Measurements from ENCODE around the gene SUV39H1.

The SUV39H1 gene

DNA sequence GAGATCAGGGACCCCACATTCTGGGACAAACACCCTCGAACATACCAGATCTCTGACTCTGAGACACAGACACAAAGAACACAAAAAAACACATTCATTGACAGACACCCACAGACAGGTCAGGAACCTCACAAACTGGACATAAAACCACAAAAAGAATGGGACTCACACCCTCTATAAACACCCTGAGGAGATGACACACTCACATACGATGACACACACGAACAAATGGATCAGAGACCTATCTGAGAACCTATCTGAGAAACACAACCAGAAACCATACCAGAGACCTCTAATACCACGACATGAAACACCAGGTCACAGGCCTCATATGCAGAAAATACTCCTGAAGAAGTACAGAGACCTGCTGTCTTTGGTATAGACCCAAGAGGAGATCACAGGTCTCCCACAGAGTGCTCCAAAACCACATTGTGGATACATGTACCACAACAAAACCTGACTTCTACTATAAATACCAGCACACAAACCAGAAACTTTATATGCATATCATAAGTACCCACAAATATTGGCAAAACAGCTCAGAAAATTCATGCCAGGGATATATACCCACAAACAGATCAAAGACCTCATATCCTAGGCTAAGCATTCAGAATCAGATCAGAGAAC, 19.5 kb downstream of the SUV39H1 start:
- DNase-seq = no peak

DNA sequence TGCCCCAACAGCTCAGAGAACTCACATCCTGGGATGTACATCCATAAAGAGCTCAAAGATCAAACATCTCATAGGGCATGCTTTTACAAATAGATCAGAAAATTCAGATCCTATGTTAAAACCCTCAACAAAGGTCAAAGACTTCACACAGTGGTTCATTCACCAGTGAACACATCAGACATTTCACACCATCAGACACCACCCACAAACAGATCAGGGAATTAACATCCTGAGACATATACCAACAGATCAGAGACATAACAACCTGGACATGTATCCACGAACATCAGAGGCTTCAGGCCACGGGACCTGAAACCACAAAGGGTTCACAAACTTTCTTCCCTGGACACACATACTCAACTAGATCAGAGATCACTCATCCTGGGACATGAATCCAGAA, 23.4 kb downstream of the SUV39H1 start:
- DNase-seq = no peak

DNA sequence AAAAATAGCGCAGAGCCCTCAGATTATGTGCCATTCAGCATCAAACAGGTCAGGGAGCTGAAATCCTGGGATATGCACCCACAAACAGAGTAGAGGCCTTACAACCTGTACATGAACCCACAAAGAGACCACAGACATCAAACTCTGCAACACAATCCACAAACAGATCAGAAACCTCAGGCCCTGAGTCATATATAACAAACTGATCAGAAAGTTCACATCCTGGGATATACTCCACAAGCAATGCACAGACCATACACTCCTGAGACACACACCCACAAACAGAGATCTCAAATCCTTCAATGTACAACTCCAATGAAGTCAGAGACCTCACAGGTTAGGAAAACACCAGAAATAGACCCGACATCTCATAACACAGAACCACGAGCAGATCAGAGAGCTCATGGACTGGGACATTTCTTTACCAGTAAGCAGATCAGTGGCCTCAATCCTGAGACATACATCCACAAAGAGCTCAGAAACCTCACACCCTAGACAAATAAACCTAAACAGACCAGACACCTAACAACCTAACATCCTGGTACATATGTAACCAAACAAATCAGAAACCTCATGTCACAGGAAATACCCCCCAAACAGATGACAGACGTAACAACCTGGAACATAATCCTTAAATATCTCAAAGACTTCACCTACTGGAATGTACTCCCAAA, 24.2 kb downstream of the SUV39H1 start:
- no peak for DNase-seq

DNA sequence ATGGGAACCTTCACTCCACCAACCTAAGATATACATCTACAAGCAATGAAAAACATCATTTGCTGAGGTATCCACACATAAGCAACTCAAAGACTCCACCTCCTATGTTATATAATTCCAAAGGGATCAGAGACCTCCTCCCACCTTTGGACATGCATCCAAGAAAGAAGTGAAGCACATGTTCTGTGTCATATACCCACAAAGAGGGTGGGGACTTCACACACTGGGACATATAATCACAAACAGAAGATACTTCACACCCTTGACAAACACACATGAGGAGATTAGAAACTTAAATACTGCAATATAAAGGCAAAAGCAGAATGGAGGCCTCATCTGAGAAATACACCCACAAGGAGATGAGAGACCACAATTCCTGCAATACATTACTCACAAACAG, 25.4 kb downstream of the SUV39H1 start:
- no peak for DNase-seq

DNA sequence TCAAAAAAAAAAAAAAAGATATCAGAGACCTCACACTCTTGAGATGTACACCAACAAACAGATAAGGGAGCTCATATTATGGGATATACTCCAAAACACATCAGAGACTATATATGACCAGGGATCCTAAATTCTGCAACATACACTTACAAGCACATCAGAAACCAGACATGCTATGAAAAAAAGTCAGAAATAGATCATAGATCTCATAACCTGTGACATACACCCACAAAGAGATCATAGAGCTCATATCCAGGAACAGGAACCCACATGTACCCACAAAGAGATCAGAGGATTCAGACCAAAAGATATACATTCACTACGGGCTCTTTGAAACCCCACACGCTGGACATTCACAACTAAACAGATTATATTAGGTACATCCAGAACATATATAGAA, 30.1 kb downstream of the SUV39H1 start:
- no peak for DNase-seq

DNA sequence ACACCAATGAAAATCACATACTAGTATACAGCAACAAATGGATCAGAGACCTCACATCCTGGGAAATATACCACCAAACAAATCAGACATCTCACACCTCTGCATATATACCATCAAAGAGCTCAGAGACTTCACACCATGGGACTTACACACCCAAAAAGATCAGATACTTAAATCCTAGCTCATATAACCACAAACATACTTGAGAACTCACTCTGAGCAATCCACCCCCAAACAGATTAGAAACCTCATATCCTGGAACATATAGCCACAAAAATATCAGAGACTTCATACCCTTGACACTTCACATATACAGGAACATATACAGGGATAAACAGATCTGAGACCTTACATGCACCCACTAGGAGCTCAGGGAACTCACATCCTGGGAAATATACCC, 32.1 kb downstream of the SUV39H1 start:
- no peak for DNase-seq

DNA sequence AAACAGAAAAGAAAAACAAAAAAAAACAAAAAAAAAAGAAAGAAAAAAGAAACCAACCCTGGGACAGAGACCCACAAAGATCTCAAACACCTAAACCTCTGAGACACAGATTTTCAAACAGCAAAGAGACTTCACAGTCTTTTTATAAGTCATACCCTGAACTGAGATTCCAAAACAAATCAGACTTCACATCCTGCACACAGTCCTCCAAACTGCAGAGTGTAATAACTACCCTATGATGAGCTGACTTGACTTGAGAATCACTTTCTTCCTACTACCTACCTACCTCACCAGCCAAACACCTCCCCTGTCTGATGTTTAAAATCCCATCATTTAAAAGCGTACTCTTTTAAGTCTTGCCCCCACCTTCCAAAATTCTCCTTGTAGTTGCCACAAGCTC, 39.8 kb downstream of the SUV39H1 start:
- no peak for DNase-seq

DNA sequence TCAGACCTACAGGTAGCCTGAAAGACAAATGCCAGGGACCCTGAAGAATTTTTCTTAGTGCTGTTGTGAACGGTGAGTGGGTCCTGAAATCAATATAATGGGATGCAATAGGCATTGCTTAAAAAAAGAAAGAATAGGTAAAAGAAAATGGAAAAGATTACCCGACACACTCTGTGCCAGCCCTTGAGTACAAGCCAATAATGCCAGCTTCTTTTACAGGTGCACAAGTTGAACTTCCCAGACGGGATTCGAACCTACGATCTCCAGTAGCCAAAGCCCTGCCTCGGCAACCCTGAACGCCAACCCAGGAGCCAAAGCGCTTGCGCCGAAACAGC, 40.3 kb downstream of the SUV39H1 start:
- no peak for DNase-seq

DNA sequence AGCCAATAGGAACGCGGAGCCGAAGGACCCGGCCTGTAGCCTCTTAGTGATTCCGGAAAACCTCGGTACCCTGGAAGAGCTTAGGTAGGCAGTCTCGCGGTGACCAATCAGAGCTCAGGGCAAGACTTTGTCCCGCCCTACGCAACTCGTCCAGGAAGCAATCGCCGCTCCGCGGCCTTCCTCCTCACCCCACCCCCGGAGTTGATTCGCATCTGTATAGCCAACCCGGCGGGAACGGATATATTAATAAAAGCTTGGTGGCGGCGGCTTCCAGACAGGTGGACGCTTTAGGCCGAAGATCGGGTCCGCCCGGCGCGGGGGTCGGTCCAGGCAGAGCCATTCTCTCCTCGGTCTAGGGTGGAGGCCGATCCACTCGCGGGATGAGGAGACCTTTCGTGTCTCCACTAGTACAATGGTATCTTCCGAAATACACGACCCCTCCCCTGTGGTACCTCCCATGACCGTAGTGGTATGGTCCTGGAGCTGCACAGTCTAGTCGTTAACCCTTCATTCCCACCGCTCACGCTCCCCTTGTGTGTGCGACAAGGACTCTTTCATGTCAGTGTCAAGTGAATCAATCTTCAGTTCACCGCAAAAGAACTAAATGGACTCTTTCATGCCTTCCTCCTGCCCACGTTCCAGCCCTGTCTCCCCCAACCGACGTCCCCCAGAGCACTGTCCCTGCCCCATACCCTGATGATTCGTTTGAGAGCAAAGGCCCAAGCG, 40.8 kb downstream of the SUV39H1 start:
- peak; percentile 84 for DNase-seq

DNA sequence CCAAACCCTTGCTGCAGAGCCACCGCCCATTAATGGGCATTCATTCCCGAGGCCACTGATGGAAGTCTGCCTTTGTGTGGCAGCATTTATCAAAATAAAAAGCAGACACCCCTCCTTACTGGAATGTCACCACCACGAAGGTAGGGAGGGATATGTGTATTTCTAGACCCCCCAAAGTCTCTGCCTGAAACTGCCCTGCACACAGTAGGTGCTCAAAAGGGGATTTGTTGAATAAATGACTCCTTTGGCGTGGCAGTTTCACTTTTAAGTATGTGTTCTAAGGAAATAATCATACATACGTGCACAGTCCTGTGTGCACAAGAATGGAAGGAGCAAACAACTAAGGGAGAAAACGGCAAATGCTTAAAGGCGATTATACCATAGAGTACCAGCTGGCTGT, 41.4 kb downstream of the SUV39H1 start:
- DNase-seq = no peak

DNA sequence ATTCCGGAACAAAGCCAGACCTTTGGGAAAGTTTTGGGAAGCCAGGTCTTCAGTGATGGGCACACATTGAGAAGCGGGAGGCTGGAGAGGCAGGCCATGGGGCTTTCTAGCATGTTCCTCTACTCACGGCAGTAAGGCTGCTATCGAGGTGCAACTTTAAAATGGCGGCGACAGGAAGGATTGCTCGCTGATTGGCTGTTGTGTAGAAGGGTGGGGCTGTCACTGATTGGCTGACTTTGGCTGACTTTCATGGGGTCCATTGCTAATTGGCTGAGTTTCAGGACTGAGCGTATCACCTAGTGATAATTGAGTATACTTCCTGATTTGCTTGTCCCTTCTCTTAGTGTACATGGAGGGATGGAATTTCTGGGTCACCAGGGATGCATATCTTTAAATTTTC, 45.3 kb downstream of the SUV39H1 start:
- no peak for DNase-seq

DNA sequence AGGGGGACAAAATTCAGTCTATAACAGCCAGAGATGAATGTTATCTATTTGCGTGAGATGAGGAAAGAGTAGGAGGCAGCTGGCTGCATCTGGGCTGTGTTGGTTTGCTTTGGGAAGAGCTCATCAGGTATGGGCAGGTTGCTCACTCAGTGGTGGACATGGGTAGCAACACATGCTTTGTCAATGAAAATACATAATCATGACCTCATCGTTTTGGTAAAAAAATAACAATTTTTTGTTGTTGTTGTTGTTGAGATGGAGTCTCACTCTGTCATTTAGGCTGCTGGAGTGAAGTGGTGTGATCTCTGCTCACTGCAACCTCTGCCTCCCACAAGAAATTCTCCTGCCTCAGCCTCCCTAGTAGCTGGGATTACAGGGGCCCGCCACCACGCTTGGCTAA, 48.7 kb downstream of the SUV39H1 start:
- DNase-seq = no peak

DNA sequence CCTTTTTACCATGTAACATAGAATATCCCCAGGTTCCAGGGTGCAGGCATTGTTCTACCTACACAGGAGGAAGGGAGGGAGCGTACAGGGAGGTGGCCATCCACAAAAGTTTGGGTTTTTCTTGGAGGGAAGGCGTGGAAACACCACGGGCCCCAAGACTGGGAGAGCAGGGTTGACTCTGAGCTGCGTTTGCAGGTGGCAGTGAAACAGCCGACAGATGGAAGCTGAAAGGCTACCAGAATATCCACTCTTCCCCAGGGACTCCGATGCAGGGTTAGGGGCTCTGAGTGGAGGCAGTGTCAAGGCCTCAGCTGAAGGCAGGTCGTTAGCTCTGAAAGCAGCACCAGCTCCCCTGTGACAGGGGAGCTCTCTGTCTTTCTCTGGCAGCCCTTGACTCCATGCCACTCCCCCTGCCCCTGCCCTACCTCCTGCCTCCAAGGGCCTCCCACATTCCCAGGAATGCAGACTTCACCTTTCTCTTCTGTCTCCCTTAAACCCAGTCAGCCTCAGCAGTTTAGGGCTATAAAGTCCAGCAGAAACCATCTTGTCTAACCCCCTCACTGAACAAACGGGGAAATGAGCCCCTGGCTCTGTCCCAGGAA, 51.0 kb downstream of the SUV39H1 start:
- DNase-seq = no peak

DNA sequence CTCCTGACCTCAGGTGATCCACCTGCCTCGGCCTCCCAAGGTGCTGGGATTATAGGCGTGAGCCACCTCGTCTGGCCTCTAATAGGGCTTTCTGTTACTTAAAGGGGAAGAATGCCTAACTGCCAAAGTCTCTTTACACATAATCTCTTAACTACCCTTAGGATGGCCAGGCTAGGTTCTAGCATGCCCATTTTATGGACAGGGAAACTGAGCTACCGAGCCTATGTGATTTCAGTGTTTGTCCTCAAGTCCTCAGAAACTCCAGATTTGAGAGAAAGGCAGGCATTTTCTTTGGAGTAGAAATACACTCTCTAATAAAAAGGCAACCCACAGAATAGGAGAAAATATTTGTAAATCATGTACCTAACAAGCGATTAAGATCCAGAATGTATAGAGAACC, 52.6 kb downstream of the SUV39H1 start:
- no peak for DNase-seq

DNA sequence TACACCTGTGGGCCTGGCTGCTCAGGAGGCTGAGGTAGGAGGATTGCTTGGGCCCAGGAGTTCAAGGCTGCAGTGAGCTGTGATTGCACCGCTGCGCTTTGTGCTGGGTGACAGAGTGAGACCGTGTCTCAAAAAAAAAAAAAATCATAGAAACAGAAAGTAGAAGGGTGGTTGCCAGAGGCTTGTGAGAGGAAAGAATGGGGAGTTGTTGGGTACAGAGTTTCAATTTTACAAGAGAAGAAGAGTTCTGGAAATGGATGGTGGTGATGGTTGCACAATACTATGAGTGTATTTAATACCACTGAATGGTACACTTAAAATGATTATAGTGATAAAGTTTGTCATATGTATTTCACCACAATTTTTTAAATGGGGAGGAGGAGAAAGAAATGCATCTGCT, 54.8 kb downstream of the SUV39H1 start:
- DNase-seq = no peak

DNA sequence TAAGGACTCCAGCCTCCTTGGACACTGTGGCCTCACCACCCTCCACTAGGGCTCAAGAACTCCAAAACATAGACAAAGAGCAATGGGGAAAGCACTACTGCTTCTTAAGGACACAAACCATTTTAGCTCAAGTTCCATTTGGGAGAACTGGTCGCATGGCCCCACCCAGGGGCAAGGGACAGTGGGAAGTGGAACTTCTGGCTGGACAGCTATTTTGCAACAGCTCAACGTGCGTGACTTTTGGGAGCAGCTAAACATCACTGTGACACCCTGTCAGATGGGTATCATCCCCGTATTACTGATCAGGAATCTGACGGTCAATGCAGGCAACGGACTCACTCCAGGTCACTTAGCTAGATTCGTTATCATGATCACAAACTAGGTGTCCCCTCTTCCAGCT, 56.0 kb downstream of the SUV39H1 start:
- no peak for DNase-seq

DNA sequence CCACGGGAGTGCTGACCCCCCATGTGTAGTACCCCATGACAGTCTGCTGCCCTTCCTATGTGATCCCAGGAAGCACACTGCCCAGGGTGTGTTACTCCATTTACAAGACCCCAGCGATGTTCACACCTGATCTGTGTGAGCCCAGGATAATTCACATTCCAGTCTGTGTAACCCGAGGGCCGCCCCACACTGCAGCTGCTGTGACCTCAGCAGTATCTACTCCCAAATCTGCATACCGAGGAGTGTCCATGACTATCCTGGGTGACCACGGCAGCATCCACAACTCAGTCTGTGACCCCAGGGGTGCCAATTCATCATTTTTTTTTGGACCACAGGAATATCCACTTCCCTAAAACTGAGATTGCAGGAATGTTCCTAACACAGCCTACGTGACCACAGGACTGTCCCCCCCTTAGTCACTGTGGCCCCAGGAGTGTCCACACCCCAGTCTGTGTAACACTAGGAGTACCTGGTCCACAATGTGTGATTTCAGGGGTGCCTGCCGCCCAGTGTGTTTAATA, 57.2 kb downstream of the SUV39H1 start:
- no peak for DNase-seq

DNA sequence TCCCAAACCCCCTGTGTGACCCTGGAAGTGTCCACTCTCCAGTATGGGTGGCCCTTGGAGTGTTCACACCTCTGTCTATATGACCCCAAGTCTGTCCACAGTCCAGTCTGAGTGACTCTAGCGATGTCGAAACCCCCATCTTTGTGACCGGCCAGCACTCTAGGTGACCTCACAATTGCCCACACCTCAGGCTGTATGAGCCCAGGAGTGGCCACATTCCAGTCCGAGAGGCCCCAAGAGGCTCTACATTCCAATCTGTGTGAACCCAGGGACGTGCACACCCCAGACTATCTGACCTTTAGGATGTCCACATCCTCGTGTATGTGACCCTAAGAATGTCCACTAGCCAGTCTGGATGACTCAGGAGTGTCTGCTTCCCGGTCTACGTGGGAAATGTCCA, 57.7 kb downstream of the SUV39H1 start:
- no peak for DNase-seq
